HUDEP-2 (cell line): ENCODE results near the gene OCA2.
"Not testable (repeated sequence)": the region's sequence is repeated elsewhere in the genome, so short reads cannot be mapped to it uniquely, and the experiment has no call there.

ENCODE experiments used
- DNase-seq, 76 experiments: peaks; one replicate each; lab custom pipeline; 2025; ENCODE audit not compliant: unreplicated experiment in 76 of 76; lab: John Stamatoyannopoulos, UW

The OCA2 gene

GRCh38 chr15:28121577-28121976 is 22.5 kb upstream of the OCA2 start:
- not testable (repeated sequence) for DNase-seq

GRCh38 chr15:28120359-28120640 is 21.2 kb upstream of the OCA2 start:
- no peak for DNase-seq

DNA sequence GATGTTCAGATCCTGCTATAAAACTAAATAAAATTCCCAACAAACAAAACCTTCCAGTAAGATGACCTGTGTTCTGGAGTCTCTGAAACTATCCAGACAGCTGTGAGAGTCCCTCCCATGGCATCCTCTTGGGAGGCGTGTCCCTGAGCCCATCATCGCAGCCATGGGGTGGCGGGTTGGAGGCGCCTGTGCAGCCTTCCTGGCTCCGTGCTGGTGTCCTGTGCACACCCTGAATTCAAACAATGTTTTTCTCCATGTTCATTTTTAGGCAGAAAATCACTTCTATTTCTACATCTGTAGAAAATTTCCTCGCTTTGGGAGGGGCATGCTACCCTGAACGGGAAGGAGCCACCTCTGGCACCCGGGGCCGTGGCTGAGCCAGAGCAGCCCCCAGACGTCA is 19.4 kb upstream of the OCA2 start:
- no peak for DNase-seq

DNA sequence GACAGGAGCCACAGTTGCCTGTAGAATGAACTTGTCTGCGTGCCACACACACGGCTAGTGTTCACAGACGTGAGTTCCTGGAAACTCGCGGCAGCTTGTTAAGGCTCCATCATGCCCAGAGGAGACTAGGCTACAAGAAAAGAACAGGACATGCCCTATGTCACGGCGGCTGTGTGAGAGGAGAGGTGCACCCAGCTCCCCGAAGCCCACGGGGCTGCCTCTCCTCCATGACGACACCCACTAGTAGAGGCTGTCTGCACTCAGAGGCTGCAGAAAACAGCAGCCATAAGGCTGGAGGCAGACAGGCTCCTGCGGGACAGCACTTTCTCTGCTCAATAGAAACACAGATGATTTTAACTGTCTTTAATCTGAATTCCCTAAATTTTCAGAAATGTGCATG is 19.0 kb upstream of the OCA2 start:
- no peak for DNase-seq

DNA sequence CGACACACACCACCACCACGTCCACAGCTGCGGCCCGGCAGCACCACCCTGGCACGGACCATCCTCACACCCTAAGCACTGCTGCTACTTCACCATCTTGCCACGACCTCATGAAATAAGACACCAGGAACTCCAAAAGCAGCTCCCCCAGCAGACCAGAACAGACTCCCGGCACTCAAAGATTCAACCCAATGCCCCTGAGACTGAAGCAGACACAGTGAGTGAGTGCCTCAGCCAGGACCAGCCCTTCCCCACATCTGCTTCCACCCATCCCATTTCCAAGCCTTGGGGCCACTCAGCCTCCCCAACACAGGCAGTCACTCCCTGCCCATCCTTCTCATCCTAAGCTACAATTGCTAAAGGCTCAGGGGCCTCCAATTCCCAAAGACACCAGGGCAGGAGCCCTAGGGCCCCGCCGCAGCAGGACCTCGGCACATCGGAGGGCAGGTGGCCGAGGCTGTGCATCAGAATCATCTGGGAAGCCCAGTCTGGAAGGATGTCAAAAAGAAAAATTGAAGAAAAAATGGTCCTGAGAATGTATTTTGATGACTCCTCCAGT is 18.4 kb upstream of the OCA2 start:
- DNase-seq: no peak

DNA sequence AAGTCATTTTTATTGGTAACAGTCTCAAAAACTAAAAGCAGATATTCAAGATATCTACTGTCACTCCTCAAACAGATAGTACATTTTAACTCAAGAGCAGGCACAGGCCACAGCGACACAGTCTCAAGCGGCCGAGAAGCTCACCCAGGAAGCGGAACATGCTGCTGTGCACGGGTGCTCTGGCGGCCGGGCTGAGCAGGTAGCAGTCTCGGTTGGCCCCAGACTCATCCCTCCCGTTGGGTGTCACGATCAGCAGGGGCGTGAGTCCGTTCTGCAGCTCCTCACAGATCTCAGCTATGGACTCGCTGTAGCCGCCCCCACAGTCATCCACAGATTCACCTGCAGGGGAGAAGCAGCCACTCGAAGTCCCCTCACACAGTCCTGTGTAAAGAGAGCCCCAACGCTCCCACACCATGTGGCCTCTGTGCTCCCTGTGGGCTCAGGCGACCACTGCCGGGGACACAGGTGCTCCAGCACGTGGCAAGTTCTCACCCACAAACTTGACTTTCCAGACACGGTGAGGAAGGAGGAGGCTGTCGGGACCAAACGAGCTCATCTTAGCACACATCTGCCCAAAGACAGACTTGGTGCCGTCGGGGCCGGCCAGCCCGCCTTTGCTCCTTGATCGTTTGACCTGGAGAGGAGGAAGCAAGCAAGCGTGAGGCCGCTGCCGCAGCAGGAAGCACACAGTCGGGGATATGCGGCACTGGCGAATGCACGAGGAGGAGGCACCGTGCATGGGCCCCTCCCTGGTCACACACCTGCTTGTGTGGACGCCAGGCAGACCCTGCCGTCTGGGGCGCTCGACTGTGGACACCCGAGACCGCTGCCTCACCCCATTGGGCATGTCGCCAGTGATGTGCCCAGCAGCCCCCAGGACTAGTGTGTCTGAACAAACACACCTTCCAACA is 17.7 kb upstream of the OCA2 start:
- DNase-seq: no peak

GRCh38 chr15:28115871-28116270 is 16.8 kb upstream of the OCA2 start:
- DNase-seq: no peak

- no peak for DNase-seq
Measured at GRCh38 chr15:28114721-28115622, 15.9 kb upstream of the OCA2 start.

- no peak for DNase-seq
Measured at GRCh38 chr15:28114114-28114455, 15.0 kb upstream of the OCA2 start.

- no peak for DNase-seq
Measured at GRCh38 chr15:28113394-28114113, 14.4 kb upstream of the OCA2 start.

DNA sequence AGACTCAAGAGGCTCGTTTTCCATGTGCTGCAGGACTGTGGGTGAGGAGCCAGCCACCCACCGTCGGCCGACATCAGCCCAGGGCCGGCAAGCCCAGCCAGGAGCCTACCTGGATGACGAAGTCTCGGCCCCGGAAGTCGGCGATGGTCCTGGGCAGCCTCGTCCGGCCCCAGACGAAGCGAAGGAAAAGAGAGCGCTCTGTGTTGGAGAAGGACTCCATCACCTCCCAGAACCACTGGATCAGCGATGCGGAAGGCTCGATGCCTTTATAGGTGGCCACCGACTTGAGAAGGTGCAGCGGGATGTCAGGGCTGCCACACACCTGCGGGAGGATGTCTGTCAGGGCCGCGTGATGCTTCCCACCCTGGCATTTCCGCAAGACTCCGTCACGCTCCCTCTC is 13.8 kb upstream of the OCA2 start:
- DNase-seq: no peak

- no peak for DNase-seq
Measured at GRCh38 chr15:28112101-28112760, 13.1 kb upstream of the OCA2 start.

GRCh38 chr15:28111543-28111942 is 12.4 kb upstream of the OCA2 start:
- no peak for DNase-seq

GRCh38 chr15:28110481-28110881 is 11.4 kb upstream of the OCA2 start:
- DNase-seq: no peak

DNA sequence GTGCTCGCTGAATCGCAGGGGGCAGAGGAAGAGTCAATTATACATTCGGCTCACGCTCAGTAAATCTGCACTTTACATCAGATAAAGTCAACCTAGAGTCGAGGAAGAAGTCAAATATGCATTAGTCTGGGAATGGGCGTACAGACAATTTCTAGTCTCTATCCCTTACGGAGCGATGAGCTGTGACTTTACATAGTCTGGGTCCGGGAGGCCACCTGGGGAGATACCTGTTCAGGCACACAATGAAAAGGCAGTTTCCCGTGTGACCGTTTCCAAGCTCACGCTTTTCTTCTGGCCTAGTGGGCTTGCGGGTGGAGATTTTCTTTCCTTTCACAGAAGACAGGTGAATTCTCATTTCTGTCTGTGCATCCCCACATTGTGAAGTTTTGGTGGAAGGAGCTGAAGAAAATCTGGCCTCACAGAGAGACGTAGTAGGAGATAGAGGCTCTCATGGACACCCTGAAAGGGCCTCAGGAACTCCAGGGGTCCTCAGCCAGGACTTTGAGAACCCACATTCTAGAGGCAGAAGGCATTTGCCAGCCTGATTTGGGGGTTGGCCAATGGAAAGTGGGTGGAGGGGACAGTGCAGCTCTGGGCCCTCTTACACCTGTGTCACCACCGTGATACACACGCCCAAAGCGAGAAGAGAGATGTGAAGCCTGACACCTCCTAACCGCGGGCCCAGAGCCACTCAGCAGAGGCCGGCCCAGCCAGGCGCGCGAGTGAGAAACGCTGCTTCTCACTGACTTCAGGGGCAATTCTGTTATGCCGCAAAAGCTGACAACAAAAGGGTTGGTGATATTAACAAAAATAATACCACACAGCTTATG is 10.7 kb upstream of the OCA2 start:
- DNase-seq: no peak

GRCh38 chr15:28107904-28108275 is 8.8 kb upstream of the OCA2 start:
- DNase-seq: no peak

DNA sequence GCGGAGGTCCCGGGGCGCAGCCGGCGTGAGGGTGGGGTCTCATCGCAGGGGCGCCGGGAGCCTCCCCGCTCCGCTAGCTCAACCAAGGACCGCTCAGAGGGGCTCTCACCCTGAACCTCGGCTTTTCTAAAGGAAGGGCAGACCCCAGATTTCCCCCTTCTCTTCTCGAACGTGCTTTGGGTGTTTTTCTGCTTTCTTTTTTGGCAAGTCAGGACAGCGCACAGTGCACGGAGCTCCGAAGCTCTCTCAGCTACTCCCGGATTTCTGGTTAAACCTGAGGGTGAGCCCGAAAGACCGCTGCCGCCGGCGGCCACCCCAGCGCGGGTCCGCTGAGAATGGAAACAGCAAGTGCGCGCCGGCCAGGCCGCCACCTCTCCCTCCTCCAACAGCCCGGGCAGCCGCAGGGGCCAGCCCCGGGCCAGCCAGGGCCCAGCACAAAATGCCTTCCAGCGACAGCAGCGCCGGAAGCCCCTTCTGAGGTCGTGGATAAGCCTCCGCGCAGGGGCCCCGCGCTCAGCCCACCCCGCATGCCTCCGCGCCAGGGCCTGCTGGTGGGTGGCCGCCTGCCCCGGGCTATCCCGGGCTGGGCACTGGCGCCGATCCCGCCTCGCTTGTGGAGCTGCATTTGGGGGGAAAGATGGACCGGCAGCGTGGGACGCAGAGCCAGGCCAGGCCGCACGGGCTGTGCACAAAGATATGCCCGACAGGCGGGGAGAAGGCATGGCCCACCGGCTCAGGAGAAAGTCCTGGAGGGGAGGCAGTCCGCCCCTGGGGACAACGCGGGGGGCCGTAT is 8.2 kb upstream of the OCA2 start:
- no peak for DNase-seq

GRCh38 chr15:28106294-28107110 is 7.4 kb upstream of the OCA2 start:
- DNase-seq: no peak
